ENCODE data around the gene INPP5E.

The INPP5E gene, protein sequence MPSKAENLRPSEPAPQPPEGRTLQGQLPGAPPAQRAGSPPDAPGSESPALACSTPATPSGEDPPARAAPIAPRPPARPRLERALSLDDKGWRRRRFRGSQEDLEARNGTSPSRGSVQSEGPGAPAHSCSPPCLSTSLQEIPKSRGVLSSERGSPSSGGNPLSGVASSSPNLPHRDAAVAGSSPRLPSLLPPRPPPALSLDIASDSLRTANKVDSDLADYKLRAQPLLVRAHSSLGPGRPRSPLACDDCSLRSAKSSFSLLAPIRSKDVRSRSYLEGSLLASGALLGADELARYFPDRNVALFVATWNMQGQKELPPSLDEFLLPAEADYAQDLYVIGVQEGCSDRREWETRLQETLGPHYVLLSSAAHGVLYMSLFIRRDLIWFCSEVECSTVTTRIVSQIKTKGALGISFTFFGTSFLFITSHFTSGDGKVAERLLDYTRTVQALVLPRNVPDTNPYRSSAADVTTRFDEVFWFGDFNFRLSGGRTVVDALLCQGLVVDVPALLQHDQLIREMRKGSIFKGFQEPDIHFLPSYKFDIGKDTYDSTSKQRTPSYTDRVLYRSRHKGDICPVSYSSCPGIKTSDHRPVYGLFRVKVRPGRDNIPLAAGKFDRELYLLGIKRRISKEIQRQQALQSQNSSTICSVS

DNA sequence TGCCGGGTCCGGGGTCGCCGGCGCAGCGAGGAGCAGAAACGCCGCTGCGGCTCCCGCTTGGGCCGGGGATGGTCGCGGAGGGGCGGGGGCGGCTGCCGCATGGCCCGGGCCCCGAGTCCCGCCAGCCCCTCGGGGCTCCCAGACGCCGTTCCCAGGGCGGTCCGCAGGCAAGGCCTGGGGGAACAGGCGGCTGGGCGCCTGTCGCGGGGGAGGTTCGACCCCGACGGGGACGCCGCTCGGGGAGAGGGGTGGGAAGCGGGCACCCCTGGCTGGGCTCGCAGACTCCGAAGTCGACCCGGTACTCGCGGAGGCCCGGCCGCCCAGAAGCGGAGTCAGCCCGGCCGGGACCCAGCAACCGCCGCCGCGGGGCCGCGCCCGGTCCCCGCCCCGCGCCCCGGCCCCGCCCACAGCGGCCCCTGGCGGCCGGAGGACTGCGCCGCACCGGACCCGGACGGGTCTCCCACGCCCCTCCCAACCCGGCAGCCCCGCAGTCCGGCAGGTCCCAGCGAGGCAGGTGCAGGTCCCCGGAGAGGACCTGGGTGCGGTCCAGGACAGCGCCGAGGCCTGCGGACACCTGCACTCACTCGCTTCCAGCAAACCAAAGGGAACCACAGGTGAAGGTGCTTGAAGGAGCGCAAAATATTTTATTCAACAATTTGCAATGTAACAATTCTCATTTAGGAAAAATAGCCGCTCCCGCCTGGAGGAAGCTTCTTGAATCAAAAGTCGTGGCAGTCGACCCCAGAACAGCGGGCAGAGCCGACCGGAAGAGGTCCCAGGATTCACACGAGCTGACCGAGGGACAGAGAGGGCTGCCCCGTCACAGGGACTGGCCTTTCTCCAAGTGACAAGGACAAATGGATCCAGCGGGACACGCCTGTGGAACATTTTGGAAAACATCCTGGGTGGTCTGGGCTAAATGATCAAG is at the start of gene INPP5E:
Gene INPP5E (minus strand): TSS at position 365 of the 928 bp plus-strand sequence. CDS start 426 bp downstream, outside the sequence.
- H3K4me3 ChIP-seq (replicated peaks in 1 of 2; ENCODE audit: low read depth in 2 of 2, low read length in 2 of 2): peak within 1 kb of the TSS; percentile 74 to 76
- peak; percentile 70 to 78 for DNase-seq (ENCODE audit: low read depth in 2 of 2)
- TF ChIP-seq, protein P1, sequence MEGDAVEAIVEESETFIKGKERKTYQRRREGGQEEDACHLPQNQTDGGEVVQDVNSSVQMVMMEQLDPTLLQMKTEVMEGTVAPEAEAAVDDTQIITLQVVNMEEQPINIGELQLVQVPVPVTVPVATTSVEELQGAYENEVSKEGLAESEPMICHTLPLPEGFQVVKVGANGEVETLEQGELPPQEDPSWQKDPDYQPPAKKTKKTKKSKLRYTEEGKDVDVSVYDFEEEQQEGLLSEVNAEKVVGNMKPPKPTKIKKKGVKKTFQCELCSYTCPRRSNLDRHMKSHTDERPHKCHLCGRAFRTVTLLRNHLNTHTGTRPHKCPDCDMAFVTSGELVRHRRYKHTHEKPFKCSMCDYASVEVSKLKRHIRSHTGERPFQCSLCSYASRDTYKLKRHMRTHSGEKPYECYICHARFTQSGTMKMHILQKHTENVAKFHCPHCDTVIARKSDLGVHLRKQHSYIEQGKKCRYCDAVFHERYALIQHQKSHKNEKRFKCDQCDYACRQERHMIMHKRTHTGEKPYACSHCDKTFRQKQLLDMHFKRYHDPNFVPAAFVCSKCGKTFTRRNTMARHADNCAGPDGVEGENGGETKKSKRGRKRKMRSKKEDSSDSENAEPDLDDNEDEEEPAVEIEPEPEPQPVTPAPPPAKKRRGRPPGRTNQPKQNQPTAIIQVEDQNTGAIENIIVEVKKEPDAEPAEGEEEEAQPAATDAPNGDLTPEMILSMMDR (IDR thresholded peaks at IDR 0.05; ENCODE audit: low read depth, low read length): peak; percentile 33

DNA sequence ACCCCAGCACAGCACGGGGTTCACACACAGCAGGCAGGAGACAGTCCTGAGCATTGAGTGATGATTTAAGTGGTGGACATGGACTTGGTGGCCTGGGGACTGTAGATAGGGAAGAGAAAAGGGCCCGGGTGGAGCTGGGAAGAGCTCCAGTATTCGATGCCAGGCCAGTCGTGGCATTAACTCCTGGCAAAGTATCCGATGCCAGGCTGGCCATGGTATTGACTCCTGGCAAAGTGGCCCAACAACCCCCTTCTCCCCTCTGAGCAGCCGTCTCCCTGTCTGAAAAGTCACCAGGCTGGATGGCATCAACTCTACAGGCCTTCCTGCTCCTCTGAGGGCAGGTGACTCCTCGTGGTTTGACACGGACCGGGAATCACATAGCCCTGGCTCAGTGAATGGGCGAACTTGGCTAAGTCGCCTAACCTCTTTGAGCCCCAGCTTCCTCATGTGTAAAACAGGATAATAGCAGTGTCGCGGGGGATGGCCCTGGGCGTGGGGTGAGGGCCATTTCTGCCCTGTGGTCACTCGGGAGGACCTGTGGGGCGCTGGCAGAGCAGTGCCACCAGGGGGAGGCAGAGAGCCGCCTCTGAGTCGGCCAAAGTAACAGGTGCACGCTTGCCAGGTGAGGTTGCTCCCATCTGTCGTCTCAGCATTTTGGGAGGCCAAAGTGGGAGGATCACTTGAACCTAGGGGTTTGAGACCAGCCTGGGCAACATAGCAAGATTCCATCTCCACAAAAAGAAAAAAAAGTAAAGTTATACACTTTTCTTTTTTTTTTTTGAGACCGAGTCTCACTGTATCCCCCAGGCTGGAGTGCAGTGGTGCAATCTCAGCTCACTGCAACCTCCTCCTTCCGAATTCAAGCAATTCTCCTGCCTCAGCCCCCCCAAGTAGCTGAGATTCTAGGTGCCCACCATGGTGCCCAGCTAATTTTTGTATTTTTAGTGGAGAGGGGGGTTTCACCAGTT is 48.9 kb upstream of the INPP5E start:
- TF ChIP-seq, protein P1 (IDR thresholded peaks at IDR 0.05; ENCODE audit: low read depth, low read length): peak; percentile 95
- no peak overlapping the region for H3K4me3 ChIP-seq (replicated peaks in 1 of 2; ENCODE audit: low read depth in 2 of 2, low read length in 2 of 2)
- DNase-seq (ENCODE audit: low read depth in 2 of 2): peak; percentile 46 to 55

DNA sequence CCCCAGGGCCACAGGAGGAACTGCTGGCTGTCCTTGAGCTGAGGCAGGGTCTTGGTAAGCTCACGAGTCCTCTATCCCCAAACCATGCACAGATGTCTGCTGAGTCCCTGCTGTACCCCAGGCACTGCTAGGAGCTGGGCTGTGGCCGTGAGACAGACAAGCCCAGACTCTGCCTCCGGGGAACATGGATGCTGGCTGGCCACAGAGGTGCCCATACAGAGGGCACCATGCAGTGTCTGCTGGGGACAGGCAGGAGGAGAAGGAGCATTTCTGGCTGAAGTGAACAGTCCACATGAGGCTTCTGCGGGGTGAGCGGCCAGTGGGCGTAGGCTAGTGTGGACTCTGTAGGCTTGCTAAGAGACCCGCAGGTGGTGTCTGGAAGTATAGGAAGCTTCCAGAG is 48.0 kb upstream of the INPP5E start:
- TF ChIP-seq, protein P1 (IDR thresholded peaks at IDR 0.05; ENCODE audit: low read depth, low read length): no peak
- no peak for DNase-seq (ENCODE audit: low read depth in 2 of 2)
- no peak overlapping the region for H3K4me3 ChIP-seq (replicated peaks in 1 of 2; ENCODE audit: low read depth in 2 of 2, low read length in 2 of 2)

DNA sequence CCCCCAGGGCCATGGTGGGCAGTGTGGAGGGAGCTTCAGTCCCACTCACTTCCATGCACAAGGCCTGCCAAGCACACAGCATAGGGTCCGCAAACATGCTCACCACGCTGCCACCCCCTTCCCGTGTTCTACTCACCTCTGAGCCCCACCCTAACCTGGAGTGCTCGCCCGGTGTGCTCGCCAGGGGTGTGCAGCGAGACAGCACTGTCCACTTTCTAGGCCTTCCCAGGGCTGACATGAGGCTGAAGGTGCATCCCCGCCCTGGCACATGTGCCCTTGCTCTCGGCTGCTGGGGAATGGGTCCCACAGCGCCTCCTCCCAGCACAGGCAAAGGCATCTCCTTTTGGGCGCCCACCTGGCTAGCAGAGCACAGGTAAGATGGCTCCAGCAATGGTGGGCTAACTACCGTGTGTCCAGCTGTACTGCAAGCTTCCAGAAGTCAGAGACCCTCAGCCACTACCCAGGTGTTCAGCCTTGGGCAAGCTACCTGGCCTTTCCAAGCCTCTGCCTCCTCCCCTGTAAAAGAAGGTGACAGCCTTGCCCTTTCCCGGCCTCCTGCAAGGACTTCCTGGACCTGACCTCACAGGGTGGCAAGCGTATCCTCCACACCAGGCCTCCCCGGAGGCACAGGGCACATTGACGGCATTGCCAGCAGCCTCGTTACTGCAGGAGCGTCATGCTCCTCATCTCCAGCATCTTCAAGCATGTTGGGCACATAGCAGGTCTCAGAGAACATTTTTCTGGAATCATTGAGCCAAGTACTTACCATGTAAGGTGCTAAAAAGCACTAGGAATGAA is 47.4 kb upstream of the INPP5E start:
- TF ChIP-seq, protein P1 (IDR thresholded peaks at IDR 0.05; ENCODE audit: low read depth, low read length): no peak
- no peak for DNase-seq (ENCODE audit: low read depth in 2 of 2)
- H3K4me3 ChIP-seq (replicated peaks in 1 of 2; ENCODE audit: low read depth in 2 of 2, low read length in 2 of 2): no peak overlapping the region

DNA sequence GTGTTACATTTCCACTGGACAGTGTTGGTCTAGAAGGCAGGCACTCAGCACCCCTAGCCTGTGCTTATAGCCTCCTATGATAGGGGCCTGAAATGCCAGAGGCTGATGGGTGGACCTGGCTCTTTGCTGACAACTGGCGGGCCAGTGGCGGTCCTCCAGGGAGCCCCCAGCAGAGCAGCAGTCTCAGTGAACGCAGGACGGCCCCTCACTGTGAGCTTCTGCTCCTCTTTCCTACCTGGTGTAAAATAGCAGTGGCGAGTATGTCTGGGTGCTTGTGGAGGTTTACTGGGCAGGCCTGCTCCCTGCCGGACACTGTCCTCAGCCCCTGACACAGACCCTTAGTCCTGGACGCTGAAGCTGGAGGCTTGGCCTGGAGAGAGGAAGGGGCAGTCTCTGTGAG is 46.5 kb upstream of the INPP5E start:
- no peak for DNase-seq (ENCODE audit: low read depth in 2 of 2)
- TF ChIP-seq, protein P1 (IDR thresholded peaks at IDR 0.05; ENCODE audit: low read depth, low read length): no peak
- no peak overlapping the region for H3K4me3 ChIP-seq (replicated peaks in 1 of 2; ENCODE audit: low read depth in 2 of 2, low read length in 2 of 2)

All from cardiac fibroblast (primary cell).